ENCODE results near the gene VANGL1. TPM values are rescaled to one million over a fixed set of nuclear protein-coding genes. Genes with fewer than 3 reads are reported as not detected.

VANGL1 gene
- total RNA-seq, 2 experiments from 2014 or later = 4.2 to 4.4 TPM

DNA sequence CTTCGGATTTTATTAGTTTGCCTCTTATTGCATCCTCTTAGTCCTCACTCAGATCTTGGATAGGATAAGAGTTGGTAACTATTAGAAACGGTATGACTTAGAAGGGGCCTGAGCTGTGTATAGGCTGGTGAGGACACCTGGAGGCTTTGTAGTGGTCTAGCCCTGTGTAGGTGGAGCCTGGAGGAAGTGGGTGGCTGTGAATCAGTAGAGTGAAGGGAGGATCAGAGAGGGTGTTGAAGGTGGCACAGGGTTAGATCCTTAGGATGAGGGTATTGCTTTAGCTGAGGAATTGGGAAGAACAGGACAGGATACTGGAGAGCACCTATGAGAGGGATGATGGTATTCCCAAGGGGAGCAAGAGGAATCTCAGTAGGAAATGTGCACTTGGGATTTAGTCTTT, 5.7 kb downstream of the VANGL1 start:
- intact Hi-C loops (cut with micrococcal nuclease) = loop anchor here (5.0 kb wide), 1 partner anchor 585 kb away; no protein-coding TSS in a partner anchor
- Mint-ChIP-seq H3K9me3 (no peaks in the 10 kb centered on the region), H3K4me1 (ENCODE audit: low read depth) (peaks cover 6% of the 10 kb centered on the region), H3K27ac (no peak overlapping the region), H3K27me3 (peaks cover 15% of the 10 kb centered on the region), H3K4me3 (no peak overlapping the region), H3K36me3 (no peaks in the 10 kb centered on the region)
- peak; percentile 56 for DNase-seq
- CTCF ChIA-PET = interaction anchor here (1.7 kb wide), 1 partner anchor 58 kb away, joined by 4 read pairs; no protein-coding TSS in a partner anchor
- POLR2A ChIA-PET = no interaction called here

DNA sequence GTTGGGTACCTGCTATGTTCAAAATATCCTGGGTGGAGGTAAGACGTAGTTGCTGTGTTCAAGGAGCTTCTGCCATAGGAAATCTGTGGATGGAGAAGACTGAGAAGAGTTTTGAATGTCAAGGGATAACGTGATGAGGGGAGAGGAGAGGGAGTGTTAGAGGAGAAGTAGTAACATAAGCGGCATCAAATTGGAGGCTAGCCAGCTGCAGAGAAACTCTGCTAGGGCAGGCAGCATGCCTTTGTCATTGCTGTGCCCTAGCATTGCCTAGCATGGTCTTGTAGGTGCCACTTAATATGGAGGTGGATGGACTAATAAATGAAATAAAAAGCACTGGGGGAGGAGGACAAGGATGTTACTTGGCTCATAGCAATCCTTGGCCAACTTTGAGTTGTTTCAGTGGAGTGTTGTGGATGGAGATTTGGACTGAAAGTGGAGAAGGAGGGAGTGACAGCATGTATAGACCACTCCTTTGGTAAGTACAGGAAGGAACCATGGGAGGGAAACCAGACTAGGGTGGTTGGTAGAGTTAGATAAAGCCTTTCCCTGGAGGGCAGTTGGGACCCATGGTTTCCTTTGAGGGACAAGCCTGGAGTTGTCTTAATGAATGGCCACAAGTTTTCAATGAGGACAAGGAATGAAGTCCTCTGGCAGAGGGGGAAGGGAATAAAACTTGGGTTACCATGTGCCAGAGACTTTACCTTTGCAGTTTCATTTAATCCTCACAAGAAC, 6.3 kb downstream of the VANGL1 start:
- H3K27ac Mint-ChIP-seq = no peak overlapping the region
- no peak overlapping the region for H3K4me3 Mint-ChIP-seq
- peaks cover 11% of the 10 kb centered on the region for H3K27me3 Mint-ChIP-seq
- peaks cover under 1% of the 10 kb centered on the region for H3K4me1 Mint-ChIP-seq (ENCODE audit: low read depth)
- POLR2A ChIA-PET = no interaction called here
- no peaks in the 10 kb centered on the region for H3K9me3 Mint-ChIP-seq
- no peak for DNase-seq
- no peaks in the 10 kb centered on the region for H3K36me3 Mint-ChIP-seq
- intact Hi-C loops (cut with micrococcal nuclease) = loop anchor here (5.0 kb wide), 1 partner anchor 586 kb away; no protein-coding TSS in a partner anchor
- CTCF ChIA-PET = interaction anchor here (1.2 kb wide), 1 partner anchor 58 kb away, joined by 5 read pairs; no protein-coding TSS in a partner anchor

DNA sequence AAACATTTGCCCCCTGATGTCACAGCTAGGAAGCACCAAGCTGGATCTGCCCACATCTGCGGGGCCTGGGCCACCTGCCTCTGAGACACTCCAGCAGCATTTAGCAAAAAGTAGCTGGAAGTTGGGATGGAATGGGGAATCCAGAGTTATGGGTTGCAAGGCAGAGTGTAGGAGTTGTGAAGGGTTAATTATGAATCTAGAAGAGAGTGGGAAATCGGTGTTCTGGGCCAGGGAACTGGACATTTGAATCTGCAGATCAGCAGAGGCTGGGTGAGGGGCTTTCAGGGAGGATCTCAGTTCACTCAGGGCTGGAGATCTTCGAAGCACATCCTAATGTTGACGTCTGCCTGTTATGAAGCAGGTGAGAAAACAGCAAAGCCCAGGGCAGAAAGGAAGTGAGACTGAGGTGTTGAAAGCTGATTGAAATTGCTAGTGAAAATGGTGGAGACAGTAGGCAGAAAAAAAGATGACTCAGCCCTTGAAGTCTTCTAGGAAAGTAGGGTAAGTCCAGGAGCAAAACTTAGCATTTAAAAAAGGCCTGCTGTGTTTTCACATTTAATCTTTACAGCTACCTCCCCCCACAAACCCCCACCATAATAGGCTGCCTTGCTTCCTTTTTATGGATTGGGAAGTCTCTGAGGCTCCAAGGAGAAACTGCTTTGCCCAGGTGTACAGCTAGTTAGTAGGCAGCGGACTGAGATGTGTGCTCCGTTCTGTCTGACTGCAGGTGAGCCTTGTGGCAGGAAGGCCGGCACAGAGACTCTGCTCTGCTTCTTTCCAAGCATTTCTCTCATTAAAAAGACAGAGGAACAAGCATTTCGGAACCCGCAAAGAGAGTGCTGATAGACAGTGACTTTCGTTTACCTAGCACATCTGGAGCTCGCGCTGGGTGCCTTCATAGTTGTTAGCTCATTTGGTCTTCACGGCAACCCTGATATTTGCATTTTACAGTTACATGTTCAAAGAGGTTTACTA, 7.2 kb downstream of the VANGL1 start:
- Mint-ChIP-seq H3K27ac (no peak overlapping the region), H3K9me3 (no peaks in the 10 kb centered on the region), H3K27me3 (peaks cover 8% of the 10 kb centered on the region), H3K4me3 (no peak overlapping the region), H3K36me3 (peaks cover 2% of the 10 kb centered on the region), H3K4me1 (ENCODE audit: low read depth) (no peaks in the 10 kb centered on the region)
- POLR2A ChIA-PET = no interaction called here
- CTCF ChIA-PET = interaction anchor here (0.8 to 1.6 kb wide), 3 partner anchors 41 to 122 kb away, joined by 3 to 7 read pairs (median 5); no protein-coding TSS in a partner anchor
- DNase-seq = peak; percentile 52
- intact Hi-C loops (cut with micrococcal nuclease) = loop anchor here (5.0 kb wide), 1 partner anchor 587 kb away; no protein-coding TSS in a partner anchor

DNA sequence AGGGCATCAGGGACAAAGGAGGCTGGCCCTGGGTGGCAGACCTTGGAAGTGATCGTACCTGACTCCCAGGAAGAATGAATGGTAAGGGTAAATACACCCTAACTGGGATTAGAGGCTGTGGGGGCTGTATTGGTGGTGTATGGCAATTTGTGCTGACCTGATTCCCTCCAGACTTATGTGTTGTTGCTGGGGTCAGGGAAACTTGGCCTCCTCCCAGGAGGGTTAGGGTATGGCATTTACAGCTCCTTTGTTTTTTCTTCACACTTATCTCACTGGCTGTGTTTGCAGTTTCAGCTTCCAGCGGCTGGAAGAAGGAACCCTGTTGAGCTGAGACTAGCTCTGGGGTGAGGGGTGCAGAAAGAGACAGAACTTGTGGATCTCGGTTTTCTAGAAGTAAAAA, 8.2 kb downstream of the VANGL1 start:
- H3K4me1 Mint-ChIP-seq (ENCODE audit: low read depth) = no peaks in the 10 kb centered on the region
- DNase-seq = no peak
- no peak overlapping the region for H3K27ac Mint-ChIP-seq
- peaks cover 2% of the 10 kb centered on the region for H3K36me3 Mint-ChIP-seq
- intact Hi-C loops (cut with micrococcal nuclease) = loop anchor here (5.0 kb wide), 1 partner anchor 588 kb away; no protein-coding TSS in a partner anchor
- ChIA-PET POLR2A (no interaction called here), CTCF (interaction anchor here (0.8 to 1.6 kb wide), 2 partner anchors 42 to 121 kb away, joined by 3 to 7 read pairs; no protein-coding TSS in a partner anchor)
- H3K9me3 Mint-ChIP-seq = no peaks in the 10 kb centered on the region
- peaks cover 3% of the 10 kb centered on the region for H3K27me3 Mint-ChIP-seq
- no peak overlapping the region for H3K4me3 Mint-ChIP-seq

DNA sequence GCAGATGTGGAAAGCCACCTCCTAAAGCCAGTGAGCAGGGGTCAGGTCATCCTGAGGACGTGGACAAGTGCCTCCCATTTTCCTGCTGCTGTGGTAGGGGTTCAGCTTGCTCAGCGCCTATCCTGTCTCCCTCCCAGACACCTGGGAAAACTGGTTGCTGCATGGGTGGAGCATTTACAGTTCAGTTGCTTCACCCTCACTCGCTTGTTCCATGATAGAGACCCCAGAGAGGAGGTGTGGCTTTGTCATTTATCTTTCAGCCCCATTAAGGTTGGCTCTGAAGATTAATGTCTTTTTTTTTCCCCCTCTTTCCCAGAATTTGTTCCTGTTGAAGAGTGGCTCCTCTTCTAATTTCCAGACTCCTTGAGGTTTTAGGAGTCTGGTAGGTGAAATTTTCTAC, 9.2 kb downstream of the VANGL1 start:
- ChIA-PET POLR2A (no interaction called here), CTCF (no interaction called here)
- H3K4me3 Mint-ChIP-seq = no peak overlapping the region
- H3K27me3 Mint-ChIP-seq = peaks cover 3% of the 10 kb centered on the region
- H3K27ac Mint-ChIP-seq = no peak overlapping the region
- no peak for DNase-seq
- H3K4me1 Mint-ChIP-seq (ENCODE audit: low read depth) = no peaks in the 10 kb centered on the region
- peaks cover 2% of the 10 kb centered on the region for H3K36me3 Mint-ChIP-seq
- intact Hi-C loops (cut with micrococcal nuclease) = no loop called here
- no peaks in the 10 kb centered on the region for H3K9me3 Mint-ChIP-seq

DNA sequence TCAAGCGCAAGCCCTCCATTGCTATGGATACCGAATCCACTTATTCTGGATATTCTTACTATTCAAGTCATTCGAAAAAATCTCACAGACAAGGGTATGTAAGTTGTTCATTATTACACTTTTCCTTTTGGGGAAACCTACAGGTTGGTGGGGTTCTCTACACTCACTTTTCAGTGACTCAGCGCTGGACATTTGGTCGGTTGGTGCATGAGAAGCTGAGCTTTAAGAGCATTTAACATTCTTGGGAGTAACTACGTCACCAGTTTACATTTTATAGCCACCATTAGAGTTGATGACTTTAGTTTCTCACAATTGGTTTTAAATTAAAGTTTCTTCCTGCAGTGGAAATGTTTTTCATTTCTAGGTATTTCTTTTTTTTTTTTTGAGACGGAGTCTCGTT, 9.6 kb downstream of the VANGL1 start:
- Mint-ChIP-seq H3K27me3 (peaks cover 3% of the 10 kb centered on the region), H3K9me3 (no peaks in the 10 kb centered on the region), H3K36me3 (peaks cover 2% of the 10 kb centered on the region), H3K4me3 (no peak overlapping the region), H3K27ac (no peak overlapping the region), H3K4me1 (ENCODE audit: low read depth) (no peaks in the 10 kb centered on the region)
- no peak for DNase-seq
- ChIA-PET CTCF (interaction anchor here (0.6 kb wide), 1 partner anchor 490 kb away, joined by 3 read pairs; no protein-coding TSS in a partner anchor), POLR2A (no interaction called here)
- intact Hi-C loops (cut with micrococcal nuclease) = no loop called here

DNA sequence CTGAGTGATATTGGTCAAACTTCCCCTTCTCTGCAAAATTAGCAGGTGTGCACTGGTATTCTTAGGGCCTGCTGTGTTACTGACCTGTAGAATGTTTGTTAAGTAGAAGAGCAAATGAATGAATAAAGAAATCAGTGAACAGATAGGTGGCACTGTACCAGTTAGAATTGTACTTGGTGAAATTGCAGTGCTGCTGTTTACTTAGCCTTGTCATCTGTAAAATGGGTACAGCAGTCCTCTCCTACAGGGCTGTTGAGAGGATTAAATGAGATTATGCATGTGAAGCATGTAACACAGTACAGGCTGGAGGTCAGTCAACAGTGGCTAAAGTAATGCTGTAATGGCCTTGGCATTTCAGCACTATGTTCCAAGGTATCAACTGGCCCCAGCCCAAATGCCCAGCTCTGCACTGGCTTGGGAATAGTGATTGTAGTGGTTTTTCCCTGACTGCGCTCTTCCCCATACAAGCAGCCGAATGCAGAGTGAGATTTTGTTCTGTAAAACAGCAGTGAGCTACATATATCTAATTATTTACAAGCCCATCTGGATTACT, 10.5 kb downstream of the VANGL1 start:
- no peaks in the 10 kb centered on the region for H3K9me3 Mint-ChIP-seq
- ChIA-PET POLR2A (no interaction called here), CTCF (interaction anchor here (2.2 kb wide), 1 partner anchor 54 kb away, joined by 6 read pairs; no protein-coding TSS in a partner anchor)
- H3K27ac Mint-ChIP-seq = no peak overlapping the region
- no peak for DNase-seq
- H3K27me3 Mint-ChIP-seq = peaks cover 3% of the 10 kb centered on the region
- peaks cover 2% of the 10 kb centered on the region for H3K36me3 Mint-ChIP-seq
- H3K4me3 Mint-ChIP-seq = no peak overlapping the region
- intact Hi-C loops (cut with micrococcal nuclease) = no loop called here
- H3K4me1 Mint-ChIP-seq (ENCODE audit: low read depth) = no peaks in the 10 kb centered on the region

DNA sequence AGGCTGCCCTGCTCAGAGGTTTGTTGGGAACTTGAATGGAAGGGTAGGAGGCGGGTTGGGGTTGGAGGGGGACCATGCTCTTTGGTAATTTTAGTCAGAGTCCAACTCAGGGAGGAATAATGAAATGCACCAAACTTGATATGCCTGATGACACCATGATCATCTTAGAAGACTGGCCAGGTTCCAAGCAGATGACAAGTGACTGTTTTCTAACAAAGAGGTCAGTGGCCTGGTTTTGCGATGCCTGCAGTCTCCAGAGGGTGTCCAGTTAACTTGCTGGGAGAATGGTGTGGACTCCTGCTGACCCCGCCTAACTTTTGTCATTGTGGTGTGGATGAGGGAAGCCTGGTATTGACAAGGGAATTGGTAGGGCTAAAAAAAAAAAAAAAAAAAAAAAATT, 12.4 kb downstream of the VANGL1 start:
- no peaks in the 10 kb centered on the region for H3K9me3 Mint-ChIP-seq
- intact Hi-C loops (cut with micrococcal nuclease) = no loop called here
- H3K4me3 Mint-ChIP-seq = no peak overlapping the region
- ChIA-PET POLR2A (no interaction called here), CTCF (interaction anchor here (2.2 kb wide), 1 partner anchor 52 kb away, joined by 6 read pairs; no protein-coding TSS in a partner anchor)
- H3K27ac Mint-ChIP-seq = no peak overlapping the region
- H3K27me3 Mint-ChIP-seq = peaks cover 3% of the 10 kb centered on the region
- no peaks in the 10 kb centered on the region for H3K4me1 Mint-ChIP-seq (ENCODE audit: low read depth)
- peaks cover 2% of the 10 kb centered on the region for H3K36me3 Mint-ChIP-seq
- no peak for DNase-seq

DNA sequence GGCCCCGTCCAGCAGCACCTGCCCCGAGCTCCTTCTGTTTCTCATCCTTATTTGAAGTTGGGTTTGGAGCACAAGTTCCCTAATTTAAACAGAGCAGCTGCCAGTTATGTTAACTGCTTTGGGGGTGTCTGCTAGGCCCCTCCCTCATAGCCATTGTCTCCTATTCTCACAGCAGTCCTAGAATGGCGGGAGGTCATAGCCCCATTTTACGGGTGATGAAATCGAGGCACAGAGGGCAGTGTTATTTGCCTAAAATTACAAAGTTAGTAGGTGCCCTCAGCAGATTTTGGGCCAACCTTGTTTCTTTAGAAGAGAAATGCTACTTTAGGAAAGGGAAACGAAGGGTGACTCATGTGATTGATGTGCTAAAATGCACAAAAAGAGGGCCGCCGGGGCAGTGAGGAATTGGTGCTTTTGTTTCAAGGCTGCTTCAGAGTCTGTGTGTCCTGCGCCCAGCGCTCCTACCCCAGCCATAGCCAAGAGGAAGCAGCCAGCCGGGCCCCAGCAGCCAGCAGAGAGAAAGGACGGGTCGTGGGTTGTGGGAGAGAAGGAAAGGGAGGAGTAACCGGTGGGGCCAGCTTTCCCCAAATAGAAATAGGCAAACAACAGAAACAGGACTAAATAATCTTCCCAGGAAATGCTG, 13.0 kb downstream of the VANGL1 start:
- intact Hi-C loops (cut with micrococcal nuclease) = no loop called here
- DNase-seq = no peak
- H3K9me3 Mint-ChIP-seq = no peaks in the 10 kb centered on the region
- POLR2A ChIA-PET = no interaction called here
- H3K4me1 Mint-ChIP-seq (ENCODE audit: low read depth) = no peaks in the 10 kb centered on the region
- H3K4me3 Mint-ChIP-seq = no peak overlapping the region
- CTCF ChIA-PET = no interaction called here
- no peak overlapping the region for H3K27ac Mint-ChIP-seq
- peaks cover 2% of the 10 kb centered on the region for H3K36me3 Mint-ChIP-seq
- no peaks in the 10 kb centered on the region for H3K27me3 Mint-ChIP-seq

DNA sequence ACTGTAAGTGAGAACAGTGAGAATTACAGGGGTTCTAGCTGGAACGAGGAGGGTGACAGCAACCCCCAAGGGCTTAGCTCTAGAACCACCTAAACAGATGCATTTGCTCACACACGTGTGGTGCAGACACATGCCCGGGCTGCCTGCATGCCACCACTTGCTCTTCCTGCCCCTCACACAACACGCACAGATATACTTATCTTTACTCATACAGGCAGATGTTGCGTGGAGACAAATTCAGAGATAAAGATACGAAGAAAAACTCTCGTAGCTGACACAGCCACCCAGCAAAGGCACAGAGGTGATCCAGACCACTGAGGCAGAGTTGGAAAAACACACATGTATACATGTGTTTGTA, 13.5 kb downstream of the VANGL1 start:
- Mint-ChIP-seq H3K4me3 (no peak overlapping the region), H3K27ac (no peak overlapping the region), H3K4me1 (ENCODE audit: low read depth) (no peaks in the 10 kb centered on the region), H3K27me3 (no peaks in the 10 kb centered on the region), H3K9me3 (no peaks in the 10 kb centered on the region), H3K36me3 (peaks cover 3% of the 10 kb centered on the region)
- CTCF ChIA-PET = no interaction called here
- DNase-seq = no peak
- POLR2A ChIA-PET = no interaction called here
- intact Hi-C loops (cut with micrococcal nuclease) = no loop called here

DNA sequence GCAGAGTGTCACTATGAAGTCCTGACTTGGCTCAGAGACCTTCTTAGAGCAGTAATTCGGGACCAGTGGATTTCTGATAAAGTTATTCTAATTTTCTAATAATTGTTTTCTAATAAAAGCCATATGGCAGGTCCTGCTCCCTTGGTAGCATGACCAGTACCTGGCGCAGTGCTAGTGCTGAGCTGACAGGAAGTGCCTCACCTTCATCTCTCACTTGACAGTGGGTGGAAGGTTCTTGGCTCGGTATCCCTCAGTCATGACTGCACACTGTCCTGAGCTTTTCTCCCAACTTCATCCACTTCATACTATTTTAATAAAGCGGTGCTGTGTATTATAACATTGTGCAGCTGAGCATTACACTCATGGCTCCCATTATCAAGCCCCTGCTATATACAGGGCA, 14.1 kb downstream of the VANGL1 start:
- POLR2A ChIA-PET = no interaction called here
- CTCF ChIA-PET = no interaction called here
- no peaks in the 10 kb centered on the region for H3K9me3 Mint-ChIP-seq
- no peak for DNase-seq
- H3K27ac Mint-ChIP-seq = no peak overlapping the region
- H3K27me3 Mint-ChIP-seq = no peaks in the 10 kb centered on the region
- H3K4me3 Mint-ChIP-seq = no peak overlapping the region
- intact Hi-C loops (cut with micrococcal nuclease) = no loop called here
- H3K36me3 Mint-ChIP-seq = peaks cover 3% of the 10 kb centered on the region
- H3K4me1 Mint-ChIP-seq (ENCODE audit: low read depth) = no peaks in the 10 kb centered on the region

All from activated CD4-positive, alpha-beta memory T cell treated with anti-CD3 and anti-CD28 coated beads for 36 hours (primary cell).